Choroid plexus epithelial cell (primary cell): ENCODE measurements around the gene TPO.
"Not testable (repeated sequence)": the region's sequence is repeated elsewhere in the genome, so short reads cannot be mapped to it uniquely, and the experiment has no call there.

Experiments used
- DNase-seq: peaks from one replicate; pipeline ENCODE4 v3.0.0-alpha.2; 2010; ENCODE audit warnings: low read depth
- H3K4me3 ChIP-seq: 2 replicates; pipeline ENCODE4 v1.5.1; 2011; ENCODE audit warnings: low read depth, mild to moderate bottlenecking, control low read depth, low read length, moderate library complexity
- CTCF ChIP-seq: conservative IDR thresholded peaks from 2 replicates; pipeline ENCODE4 v1.5.1; 2011; ENCODE audit warnings: low read depth, mild to moderate bottlenecking, control low read depth, inconsistent platforms, low read length, moderate library complexity

The TPO gene

GRCh38 chr2:1374287-1374686 lies 39.0 kb upstream of the TPO start:
- no peak overlapping the region for H3K4me3 ChIP-seq
- no peak for TF ChIP-seq CTCF
- no peak for DNase-seq

- H3K4me3 ChIP-seq, result no peak overlapping the region
- DNase-seq, result no peak
- no peak for TF ChIP-seq CTCF
These were observed 37.5 kb upstream of the TPO start for GRCh38 chr2:1375794-1376193.

- DNase-seq, result no peak
- no peak overlapping the region for H3K4me3 ChIP-seq
- TF ChIP-seq CTCF, result no peak
These were observed 35.8 kb upstream of the TPO start for GRCh38 chr2:1377473-1377872.

GRCh38 chr2:1378456-1379150 lies 34.7 kb upstream of the TPO start:
- no peak overlapping the region for H3K4me3 ChIP-seq
- no peak for TF ChIP-seq CTCF
- DNase-seq, result no peak

- TF ChIP-seq CTCF, result no peak
- DNase-seq, result no peak
- no peak overlapping the region for H3K4me3 ChIP-seq
These were observed 31.6 kb upstream of the TPO start for GRCh38 chr2:1381644-1382043.

- not testable (repeated sequence) for DNase-seq, H3K4me3 ChIP-seq
These were observed 25.1 kb upstream of the TPO start for GRCh38 chr2:1387954-1388725.

- not testable (repeated sequence) for H3K4me3 ChIP-seq, DNase-seq
These were observed 23.1 kb upstream of the TPO start for GRCh38 chr2:1390118-1390517.

GRCh38 chr2:1393321-1393720 lies 19.9 kb upstream of the TPO start:
- DNase-seq, result no peak
- TF ChIP-seq CTCF, result no peak

More at GRCh38 chr2:1393321-1393720, 19.9 kb upstream of the TPO start:
- H3K4me3 ChIP-seq, result no peak overlapping the region
